ENCODE measurements around the gene DVL1.

Gene DVL1

DNA sequence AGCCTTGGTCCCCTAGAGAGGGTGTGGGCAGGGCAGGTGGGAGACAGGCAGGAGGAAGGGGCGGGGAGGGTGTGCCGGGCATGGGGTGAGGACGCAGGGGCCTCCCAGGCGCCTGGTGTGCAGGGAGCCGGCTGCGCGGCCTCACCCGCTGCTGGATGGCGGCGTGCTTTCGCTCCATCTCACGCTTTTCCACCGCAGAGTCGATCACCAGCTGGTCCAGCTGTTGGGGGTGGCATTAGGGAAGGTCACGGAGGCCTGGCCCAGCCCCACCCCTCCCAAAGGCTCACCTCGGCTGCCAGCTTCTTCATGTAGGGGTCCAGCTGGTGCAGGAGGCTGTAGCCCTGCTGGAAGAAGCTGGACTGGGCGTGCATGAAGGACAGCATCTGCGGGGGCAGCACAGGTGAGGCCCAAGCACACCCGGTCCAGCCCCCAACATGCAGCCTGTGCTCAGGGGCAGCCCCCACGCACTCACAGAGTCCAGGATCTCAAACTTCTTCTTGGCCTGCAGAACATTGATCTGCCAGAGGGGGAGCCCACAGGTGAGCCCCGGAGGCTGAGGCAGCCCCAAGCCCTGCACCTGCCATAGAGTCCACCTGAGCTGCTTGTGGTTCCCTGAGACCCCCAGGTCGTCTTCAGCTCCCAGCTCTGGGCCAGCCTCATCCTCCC is 49.4 kb downstream of the DVL1 start:
- H3K27ac ChIP-seq (ENCODE audit: low read depth, low read length): no peak overlapping the region
- H3K4me3 ChIP-seq (ENCODE audit: low read length): no peak overlapping the region
- H3K36me3 ChIP-seq (ENCODE audit: insufficient read depth, low read length): no peaks in the 10 kb centered on the region
- H3K4me1 ChIP-seq (ENCODE audit: insufficient read depth, low read length): peaks cover 4% of the 10 kb centered on the region; the same call in 1 of the 2 replicates
- no peaks in the 10 kb centered on the region for H3K27me3 ChIP-seq (ENCODE audit: insufficient read depth, low read length)
- no peaks in the 10 kb centered on the region for H3K9me3 ChIP-seq (ENCODE audit: insufficient read depth, low read depth, low read length)
- no peak overlapping the region for H3K9ac ChIP-seq (ENCODE audit: low read depth, low read length)
- WGBS: 87% methylated on average over 22 of the region's 22 CpGs

DNA sequence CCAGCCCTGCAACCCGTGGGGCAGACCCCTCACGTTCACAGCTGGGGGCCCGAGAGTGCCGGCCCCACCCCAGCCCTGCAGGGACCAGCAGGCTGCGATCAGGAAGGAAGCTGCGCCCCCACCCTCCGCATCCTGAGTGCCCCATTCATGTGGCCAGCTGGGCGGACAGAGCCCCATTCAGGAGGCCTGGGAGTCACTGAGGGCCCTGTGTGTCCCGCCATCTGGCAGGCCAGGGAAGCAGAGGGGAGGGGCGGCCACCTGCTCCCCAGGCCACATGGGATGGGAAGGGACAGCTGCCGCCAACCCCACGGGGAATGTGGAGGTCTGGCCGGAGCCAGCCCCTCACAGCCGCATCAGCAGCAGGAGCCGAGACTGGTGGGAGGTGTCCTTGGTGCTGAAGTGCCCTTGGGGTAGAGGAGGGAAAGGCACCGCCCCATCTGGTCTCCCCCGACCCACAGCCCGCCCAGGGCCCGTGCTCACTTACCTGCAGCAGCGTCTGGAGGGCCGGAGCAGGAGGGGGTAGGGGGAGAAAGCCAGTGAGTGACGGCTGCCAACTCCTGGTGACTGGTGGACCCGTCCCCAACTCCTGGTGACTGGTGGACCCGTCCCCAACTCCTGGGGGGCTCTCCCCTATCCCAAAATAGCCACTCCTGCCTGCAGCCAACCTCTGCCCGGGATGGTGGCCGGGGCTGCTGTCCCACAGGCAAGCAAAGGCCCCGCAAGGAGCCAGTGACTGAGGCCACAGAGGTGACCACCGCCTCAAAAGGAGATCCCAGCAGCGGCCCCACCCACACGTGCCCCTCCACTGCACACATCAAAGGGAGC is 50.1 kb downstream of the DVL1 start:
- Histone ChIP-seq H3K9ac (ENCODE audit: low read depth, low read length) (no peak overlapping the region), H3K4me1 (ENCODE audit: insufficient read depth, low read length) (no peaks in the 10 kb centered on the region), H3K27ac (ENCODE audit: low read depth, low read length) (no peak overlapping the region), H3K9me3 (ENCODE audit: insufficient read depth, low read depth, low read length) (no peaks in the 10 kb centered on the region), H3K4me3 (ENCODE audit: low read length) (no peak overlapping the region), H3K36me3 (ENCODE audit: insufficient read depth, low read length) (no peaks in the 10 kb centered on the region), H3K27me3 (ENCODE audit: insufficient read depth, low read length) (no peaks in the 10 kb centered on the region)
- WGBS: 67% methylated on average over 30 of the region's 30 CpGs

DNA sequence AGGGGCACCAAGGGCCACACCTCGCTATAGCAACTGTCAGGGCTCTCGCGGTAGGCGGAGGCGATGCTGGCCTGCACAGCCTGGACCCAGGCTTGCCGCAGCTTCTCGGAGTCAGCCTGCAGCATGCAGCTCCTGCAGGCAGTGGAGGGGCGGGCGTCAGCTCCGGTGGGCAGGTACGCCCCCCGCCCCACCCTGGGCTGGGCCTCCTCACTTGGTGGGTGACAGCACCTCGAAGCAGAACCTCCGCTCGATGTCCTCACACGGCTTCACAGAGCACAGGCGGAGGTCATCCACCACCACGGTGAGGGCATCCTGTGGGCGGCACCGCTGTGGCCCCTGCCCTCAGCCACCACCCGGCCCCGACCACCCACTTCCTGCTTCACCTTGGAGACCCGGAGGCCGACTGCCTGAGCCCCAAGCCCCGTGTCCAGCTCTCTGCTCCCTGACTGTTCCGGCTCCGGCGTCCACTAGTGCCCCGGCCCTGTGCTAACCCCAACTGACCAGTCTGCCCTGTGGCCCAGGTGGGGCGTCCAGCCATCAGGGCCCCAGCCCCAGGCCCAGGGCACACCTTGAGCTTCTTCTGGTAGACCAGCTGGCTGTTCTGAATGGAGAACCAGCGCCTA is 51.3 kb downstream of the DVL1 start:
- no peaks in the 10 kb centered on the region for H3K9me3 ChIP-seq (ENCODE audit: insufficient read depth, low read depth, low read length)
- no peak overlapping the region for H3K4me3 ChIP-seq (ENCODE audit: low read length)
- no peaks in the 10 kb centered on the region for H3K4me1 ChIP-seq (ENCODE audit: insufficient read depth, low read length)
- H3K9ac ChIP-seq (ENCODE audit: low read depth, low read length): no peak overlapping the region
- H3K36me3 ChIP-seq (ENCODE audit: insufficient read depth, low read length): no peaks in the 10 kb centered on the region; the same call in 1 of the 2 replicates
- no peaks in the 10 kb centered on the region for H3K27me3 ChIP-seq (ENCODE audit: insufficient read depth, low read length)
- no peak overlapping the region for H3K27ac ChIP-seq (ENCODE audit: low read depth, low read length)
- 95% methylated on average over 31 of the region's 31 CpGs for WGBS

DNA sequence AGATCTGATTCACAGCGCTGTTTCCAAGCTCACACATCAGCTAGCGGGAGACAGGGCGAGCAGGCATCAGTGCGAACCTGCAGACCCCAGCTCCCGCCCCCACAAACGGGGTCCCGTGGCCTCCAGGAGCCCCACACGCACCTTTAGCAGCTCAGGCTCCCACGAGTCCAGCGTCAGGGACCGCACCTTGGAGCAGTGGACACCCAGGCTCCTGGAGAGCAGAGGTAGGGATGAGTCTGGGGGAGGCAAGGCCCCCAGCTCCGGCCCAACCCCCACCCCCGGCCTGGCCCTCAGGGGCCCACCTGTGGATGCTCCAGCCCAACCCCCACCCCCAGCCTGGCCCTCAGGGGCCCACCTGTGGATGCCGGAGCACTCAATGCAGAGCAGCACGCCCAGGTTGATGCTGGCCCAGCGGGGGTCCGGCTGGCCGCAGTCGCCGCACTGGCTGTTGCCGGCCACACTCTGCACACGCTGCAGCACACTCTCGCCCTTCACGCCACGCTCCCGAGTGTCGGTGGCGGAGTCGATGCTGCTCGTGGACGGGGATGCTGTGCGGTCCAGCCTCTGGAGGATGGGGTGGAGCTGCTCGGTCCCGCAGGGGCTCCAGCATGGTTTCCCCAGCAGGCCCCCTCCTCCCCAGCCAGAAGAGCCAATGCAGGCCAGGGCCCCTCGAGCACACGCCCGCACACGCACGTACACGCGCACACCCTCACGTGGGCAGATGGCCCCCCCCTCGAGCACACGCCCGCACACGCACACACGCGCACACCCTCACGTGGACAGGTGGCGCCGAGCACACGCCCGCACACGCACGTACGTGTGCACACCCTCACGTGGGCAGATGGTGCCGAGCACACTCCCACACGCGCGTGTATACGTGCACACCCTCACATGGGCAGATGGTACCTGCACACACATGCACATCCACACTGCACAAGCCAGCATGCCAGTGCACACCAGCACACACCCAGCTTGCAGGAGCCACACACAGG is 52.9 kb downstream of the DVL1 start:
- WGBS: 94% methylated on average over 62 of the region's 62 CpGs
- Histone ChIP-seq H3K4me3 (ENCODE audit: low read length) (no peak overlapping the region), H3K27me3 (ENCODE audit: insufficient read depth, low read length) (no peaks in the 10 kb centered on the region), H3K4me1 (ENCODE audit: insufficient read depth, low read length) (no peaks in the 10 kb centered on the region), H3K9ac (ENCODE audit: low read depth, low read length) (no peak overlapping the region), H3K9me3 (ENCODE audit: insufficient read depth, low read depth, low read length) (no peaks in the 10 kb centered on the region), H3K36me3 (ENCODE audit: insufficient read depth, low read length) (no peaks in the 10 kb centered on the region; the same call in 1 of the 2 replicates), H3K27ac (ENCODE audit: low read depth, low read length) (no peak overlapping the region)

DNA sequence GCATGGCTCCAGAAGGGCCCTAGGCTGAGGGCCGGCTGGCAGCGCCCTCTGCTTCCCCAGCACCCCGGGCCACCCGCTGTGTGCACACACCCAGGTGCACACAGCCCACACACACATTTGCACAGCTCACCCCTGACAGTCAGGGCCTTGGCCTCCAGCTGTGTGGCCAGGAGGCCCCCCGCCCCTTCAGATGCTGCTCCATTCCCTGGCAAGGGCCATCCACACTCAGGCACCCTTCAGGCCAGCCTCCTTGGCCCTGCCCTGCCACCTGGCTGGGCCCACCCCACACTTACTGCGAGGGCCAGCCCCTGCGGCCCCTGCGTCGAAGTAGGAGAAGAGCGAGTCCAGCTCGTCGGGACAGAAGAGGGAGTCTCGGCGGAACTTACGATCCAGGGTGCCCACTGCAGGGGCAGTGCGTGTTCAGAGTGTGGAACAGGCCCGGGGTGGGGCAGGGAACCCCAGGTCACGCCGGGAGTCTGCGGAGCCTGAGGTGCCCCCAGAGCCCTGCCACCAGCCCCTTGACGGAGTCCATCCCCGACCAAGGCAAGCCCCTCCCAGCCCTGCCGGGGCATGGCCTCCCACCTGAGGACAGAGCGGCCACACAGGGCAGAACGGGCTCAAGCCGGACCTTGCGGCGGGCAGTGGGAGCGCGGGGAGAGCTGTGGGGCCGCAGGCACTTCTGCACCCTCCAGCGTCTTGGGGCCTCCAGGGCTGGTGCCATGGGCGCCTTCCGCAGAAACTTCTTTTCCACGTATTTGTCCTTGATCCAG is 53.9 kb downstream of the DVL1 start:
- H3K27ac ChIP-seq (ENCODE audit: low read depth, low read length): no peak overlapping the region
- no peaks in the 10 kb centered on the region; the same call in 1 of the 2 replicates for H3K36me3 ChIP-seq (ENCODE audit: insufficient read depth, low read length)
- H3K4me1 ChIP-seq (ENCODE audit: insufficient read depth, low read length): no peaks in the 10 kb centered on the region
- H3K27me3 ChIP-seq (ENCODE audit: insufficient read depth, low read length): no peaks in the 10 kb centered on the region
- no peak overlapping the region for H3K9ac ChIP-seq (ENCODE audit: low read depth, low read length)
- H3K4me3 ChIP-seq (ENCODE audit: low read length): no peak overlapping the region
- whole genome bisulfite sequencing: 94% methylated on average over 35 of the region's 35 CpGs
- no peaks in the 10 kb centered on the region for H3K9me3 ChIP-seq (ENCODE audit: insufficient read depth, low read depth, low read length)

DNA sequence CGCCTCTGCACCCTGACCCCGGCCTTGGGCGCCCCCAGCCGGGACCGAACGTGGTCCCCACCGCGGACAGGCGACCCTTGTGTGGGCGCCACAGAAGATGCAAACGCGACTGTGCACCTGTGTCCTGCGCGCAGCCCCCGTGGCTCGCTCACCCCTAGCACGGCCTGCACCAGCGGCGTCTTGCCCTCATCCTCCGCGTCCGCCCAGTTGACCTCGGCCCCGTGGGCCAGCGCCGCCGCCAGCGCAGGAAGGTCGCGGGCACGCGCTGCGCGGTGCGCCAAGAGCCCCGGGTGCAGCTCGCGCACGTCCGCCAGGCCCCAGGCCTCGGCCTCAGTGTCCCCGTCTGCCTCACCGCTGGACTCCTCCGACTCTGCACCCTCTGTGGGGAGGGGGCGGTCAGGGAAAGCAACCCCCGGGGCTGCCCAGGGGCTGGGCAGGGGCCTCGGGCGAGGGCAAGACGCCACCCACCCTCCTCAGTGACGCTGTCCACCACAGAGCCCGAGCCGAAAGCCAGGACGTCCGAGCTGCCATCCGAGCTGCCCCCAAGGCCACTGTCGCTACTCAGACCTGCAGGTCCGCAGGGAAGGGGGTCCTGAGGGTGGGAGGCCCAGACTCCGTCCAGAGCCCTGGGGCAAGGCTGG is 54.8 kb downstream of the DVL1 start:
- Histone ChIP-seq H3K4me3 (ENCODE audit: low read length) (peak overlapping the region; percentile 31; the same call in 1 of the 2 replicates), H3K27me3 (ENCODE audit: insufficient read depth, low read length) (no peaks in the 10 kb centered on the region), H3K9ac (ENCODE audit: low read depth, low read length) (no peak overlapping the region), H3K4me1 (ENCODE audit: insufficient read depth, low read length) (no peaks in the 10 kb centered on the region), H3K9me3 (ENCODE audit: insufficient read depth, low read depth, low read length) (no peaks in the 10 kb centered on the region), H3K36me3 (ENCODE audit: insufficient read depth, low read length) (no peaks in the 10 kb centered on the region; the same call in 1 of the 2 replicates), H3K27ac (ENCODE audit: low read depth, low read length) (no peak overlapping the region)
- 95% methylated on average over 58 of the region's 58 CpGs for WGBS

DNA sequence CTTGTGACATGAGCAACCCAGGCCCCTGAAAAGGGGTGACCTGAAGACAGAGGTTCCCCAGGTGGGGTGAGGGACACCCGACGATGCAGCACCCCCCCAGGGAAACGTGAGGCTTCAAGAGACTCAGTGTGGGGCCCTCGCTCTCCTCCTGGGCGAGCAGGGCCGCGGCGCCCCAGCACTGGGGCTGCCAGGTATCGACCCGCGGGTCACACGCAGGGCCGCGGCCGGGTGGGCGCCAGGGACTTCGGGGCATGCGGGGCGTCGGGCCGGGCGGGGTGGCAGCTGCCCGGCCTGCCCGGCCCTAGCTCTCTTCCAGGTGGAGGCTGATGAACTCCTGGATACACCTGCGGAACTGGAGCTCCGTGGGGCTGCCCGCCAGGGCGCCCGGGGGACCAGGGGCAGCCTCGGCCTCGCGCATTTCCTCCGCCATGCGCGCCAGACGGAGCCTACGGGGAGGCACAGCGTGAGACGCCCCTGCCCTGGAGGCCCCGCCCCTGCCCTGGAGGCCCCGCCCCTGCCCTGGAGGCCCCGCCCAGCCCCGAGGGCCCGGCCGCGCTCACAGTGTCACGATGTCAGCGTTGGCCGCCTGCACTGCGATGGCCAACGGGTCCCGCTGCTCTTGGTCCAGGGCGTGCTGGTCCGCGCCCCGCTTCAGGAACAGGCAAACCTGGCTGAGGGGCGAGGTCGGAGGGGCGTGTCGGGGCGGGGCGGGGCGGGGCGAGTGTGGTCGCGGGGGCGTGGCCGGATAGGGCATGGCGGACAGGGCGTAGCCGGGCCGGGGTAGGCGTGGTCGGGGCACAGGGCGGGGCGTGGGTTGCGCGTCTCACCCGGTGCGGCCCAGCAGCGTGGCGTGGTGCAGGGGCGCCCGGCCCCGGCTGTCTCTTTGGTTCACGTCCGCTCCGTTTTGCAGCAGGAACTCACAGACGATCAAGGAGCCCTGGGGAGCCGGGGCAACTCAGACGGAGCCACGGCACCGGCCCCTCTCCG is 55.7 kb downstream of the DVL1 start:
- no peaks in the 10 kb centered on the region; the same call in 1 of the 2 replicates for H3K36me3 ChIP-seq (ENCODE audit: insufficient read depth, low read length)
- no peak overlapping the region for H3K9ac ChIP-seq (ENCODE audit: low read depth, low read length)
- no peaks in the 10 kb centered on the region for H3K9me3 ChIP-seq (ENCODE audit: insufficient read depth, low read depth, low read length)
- WGBS: 92% methylated on average over 94 of the region's 94 CpGs
- no peak overlapping the region for H3K27ac ChIP-seq (ENCODE audit: low read depth, low read length)
- H3K4me3 ChIP-seq (ENCODE audit: low read length): peak overlapping the region; percentile 31; the same call in 1 of the 2 replicates
- no peaks in the 10 kb centered on the region for H3K27me3 ChIP-seq (ENCODE audit: insufficient read depth, low read length)
- no peaks in the 10 kb centered on the region for H3K4me1 ChIP-seq (ENCODE audit: insufficient read depth, low read length)

DNA sequence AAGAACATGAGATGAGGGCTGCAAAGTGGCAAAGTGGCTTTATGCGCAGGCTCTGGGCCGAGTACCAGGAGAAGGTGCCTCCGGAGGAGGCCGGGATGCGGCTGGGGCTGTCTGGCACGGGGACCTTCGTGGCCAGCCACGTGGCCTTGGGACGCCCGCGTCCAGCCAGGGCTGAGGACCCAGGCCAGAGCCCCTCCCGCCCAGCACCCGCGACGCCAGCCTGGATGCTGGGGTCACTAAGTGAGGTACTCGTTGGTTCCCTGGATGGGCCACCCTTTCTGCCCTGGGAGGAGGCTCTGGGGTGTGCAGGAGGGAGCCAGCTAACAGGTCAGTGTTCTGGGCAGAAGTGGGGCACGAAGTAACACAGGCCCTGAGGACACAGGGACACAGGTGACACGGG is 56.4 kb downstream of the DVL1 start:
- H3K36me3 ChIP-seq (ENCODE audit: insufficient read depth, low read length): no peaks in the 10 kb centered on the region; the same call in 1 of the 2 replicates
- no peak overlapping the region for H3K4me3 ChIP-seq (ENCODE audit: low read length)
- H3K27me3 ChIP-seq (ENCODE audit: insufficient read depth, low read length): no peaks in the 10 kb centered on the region
- no peaks in the 10 kb centered on the region for H3K4me1 ChIP-seq (ENCODE audit: insufficient read depth, low read length)
- no peak overlapping the region for H3K9ac ChIP-seq (ENCODE audit: low read depth, low read length)
- 95% methylated on average over 18 of the region's 18 CpGs for WGBS
- H3K9me3 ChIP-seq (ENCODE audit: insufficient read depth, low read depth, low read length): no peaks in the 10 kb centered on the region
- no peak overlapping the region for H3K27ac ChIP-seq (ENCODE audit: low read depth, low read length)

DNA sequence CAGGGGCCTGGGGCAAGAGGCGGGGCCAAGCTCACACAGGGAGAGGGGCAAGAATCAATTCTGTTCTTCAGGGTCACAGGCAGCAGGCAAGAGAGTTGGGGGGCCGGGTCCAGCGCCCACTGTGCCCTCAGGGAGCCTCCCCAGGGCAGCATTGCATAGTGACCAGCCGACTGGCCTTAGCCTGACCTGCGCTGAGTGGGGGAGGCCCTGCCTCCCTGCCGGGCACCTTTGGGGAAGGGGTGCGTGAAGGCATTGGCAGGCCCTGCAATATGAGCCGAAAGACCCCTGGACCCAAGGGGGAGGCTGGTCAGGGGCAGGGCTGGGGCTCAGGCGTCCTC is 56.8 kb downstream of the DVL1 start:
- no peak overlapping the region for H3K27ac ChIP-seq (ENCODE audit: low read depth, low read length)
- no peaks in the 10 kb centered on the region for H3K4me1 ChIP-seq (ENCODE audit: insufficient read depth, low read length)
- H3K36me3 ChIP-seq (ENCODE audit: insufficient read depth, low read length): no peaks in the 10 kb centered on the region; the same call in 1 of the 2 replicates
- H3K27me3 ChIP-seq (ENCODE audit: insufficient read depth, low read length): no peaks in the 10 kb centered on the region
- no peaks in the 10 kb centered on the region for H3K9me3 ChIP-seq (ENCODE audit: insufficient read depth, low read depth, low read length)
- H3K4me3 ChIP-seq (ENCODE audit: low read length): no peak overlapping the region
- 92% methylated on average over 9 of the region's 9 CpGs for WGBS
- H3K9ac ChIP-seq (ENCODE audit: low read depth, low read length): no peak overlapping the region

Measured in HUES64 (cell line).